Measurements from ENCODE around the gene PHKG2.

- TF ChIP-seq EZH2 (optimal IDR thresholded peaks at IDR 0.05; ENCODE audit: low read depth, low read length): no peak
- no peak for TF ChIP-seq CTCF (IDR thresholded peaks at IDR 0.05; ENCODE audit: low read length)
- TF ChIP-seq EZH2phosphoT487 (IDR thresholded peaks at IDR 0.05; ENCODE audit: low read length): no peak
These were observed 11.0 kb upstream of the PHKG2 start for GRCh38 chr16:30736995-30737793.
